Sigmoid colon (tissue), 4 donors: ENCODE results near the gene PSMB10.

ENCODE experiments used
- CTCF ChIP-seq, 4 experiments: fragments of 450-650 bp in 3 of 4; fragments of 200-600 bp in 1 of 4; IDR thresholded peaks; one replicate each; pipeline ENCODE4 v1.5.1; 2016 to 2019; ENCODE audit warnings: antibody characterized with exemption in 4 of 4, mild to moderate bottlenecking in 3 of 4, moderate library complexity in 2 of 4
- EP300 ChIP-seq, 4 donors: sonication (generic); formaldehyde crosslinking; IDR thresholded peaks; one replicate each; pipeline ENCODE4 v1.6.1; 2017; ENCODE audit warnings: antibody characterized with exemption in 4 of 4
- POLR2A ChIP-seq, 2 donors: fragments of 450-650 bp; IDR thresholded peaks; one replicate each; pipeline ENCODE4 v1.6.1; 2016; ENCODE audit warnings: antibody characterized with exemption in 2 of 2, mild to moderate bottlenecking in 2 of 2, moderate library complexity in 2 of 2

- TF ChIP-seq CTCF (IDR thresholded peaks at IDR 0.05) (no peak), EP300 (IDR thresholded peaks at IDR 0.05) (no peak), POLR2A (IDR thresholded peaks at IDR 0.05) (no peak)
Measured at GRCh38 chr16:67967958-67968399, 31.3 kb upstream of the PSMB10 start.
